Limb (tissue), 2 donors: ENCODE data around the gene SIK3.

Source experiments
- DNase-seq, 2 donors: peaks; one replicate each; pipeline ENCODE4 v3.0.0-alpha.2; 2016; ENCODE audit errors: extremely low spot score in 2 of 2

Gene SIK3

DNA sequence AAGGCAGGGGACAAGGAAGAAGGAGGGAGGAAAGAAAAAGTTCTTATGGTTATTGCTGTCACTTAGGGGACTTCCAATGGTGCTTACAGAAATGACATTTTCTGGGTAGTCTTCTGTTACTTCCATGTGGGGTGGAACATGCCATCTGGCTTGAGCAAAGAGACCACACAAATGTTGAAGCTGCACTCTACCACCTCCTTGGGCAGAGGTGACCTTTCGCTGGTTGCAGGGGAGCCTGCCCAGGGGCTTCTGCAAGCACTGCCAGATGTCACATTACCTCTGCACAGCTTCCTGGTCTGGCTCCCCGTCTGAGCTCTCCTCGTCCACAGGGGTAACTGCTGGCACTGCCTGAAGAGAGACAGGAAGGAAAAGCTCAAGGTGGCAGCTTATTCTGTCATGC, 228.2 kb downstream of the SIK3 start:
- no peak for DNase-seq

DNA sequence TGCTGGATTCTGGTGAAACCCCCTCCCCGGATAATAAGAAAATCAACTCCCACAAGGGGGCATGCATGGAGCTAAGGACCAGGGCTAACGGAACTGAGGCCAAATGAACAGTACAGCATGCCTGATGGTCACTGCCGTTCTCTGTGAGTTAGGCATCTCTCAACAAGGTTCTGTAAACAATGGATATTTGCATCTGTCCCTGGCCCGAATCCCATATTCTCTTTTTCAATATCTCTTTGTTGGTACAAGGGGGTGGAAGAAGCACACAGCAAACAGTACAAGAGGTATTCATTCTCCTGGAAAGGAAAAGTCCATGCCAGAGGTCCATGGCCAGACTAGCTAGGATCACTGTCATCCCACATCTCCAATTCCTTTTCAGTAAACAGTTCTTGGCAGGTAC, 228.6 kb downstream of the SIK3 start:
- no peak for DNase-seq

GRCh38 chr11:116868066-116868465, 230.2 kb downstream of the SIK3 start:
- no peak for DNase-seq

- no peak for DNase-seq
Measured at GRCh38 chr11:116867619-116868018, 230.6 kb downstream of the SIK3 start.

GRCh38 chr11:116866804-116867455, 231.3 kb downstream of the SIK3 start:
- no peak for DNase-seq

- DNase-seq = no peak
Measured at GRCh38 chr11:116865696-116866095, 232.5 kb downstream of the SIK3 start.

DNA sequence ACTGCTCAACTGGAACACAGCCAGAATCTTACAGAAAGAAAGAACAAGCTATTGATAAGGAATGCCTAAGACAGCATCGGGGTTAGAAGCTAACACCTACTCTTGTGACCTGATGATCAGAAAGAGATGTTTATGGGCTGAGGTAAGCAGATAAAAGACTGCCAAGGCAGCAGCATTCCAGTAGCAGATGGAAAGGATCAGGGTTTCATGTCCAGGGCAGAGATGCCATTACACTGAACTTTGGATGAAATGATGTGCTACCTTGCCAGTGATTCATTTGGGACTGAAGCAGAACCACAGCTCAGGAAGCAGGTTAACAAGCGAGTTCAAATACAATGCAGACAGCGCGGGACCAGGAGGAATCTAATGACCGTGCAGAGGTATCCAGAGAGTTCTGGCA, 233.7 kb downstream of the SIK3 start:
- DNase-seq = no peak

DNA sequence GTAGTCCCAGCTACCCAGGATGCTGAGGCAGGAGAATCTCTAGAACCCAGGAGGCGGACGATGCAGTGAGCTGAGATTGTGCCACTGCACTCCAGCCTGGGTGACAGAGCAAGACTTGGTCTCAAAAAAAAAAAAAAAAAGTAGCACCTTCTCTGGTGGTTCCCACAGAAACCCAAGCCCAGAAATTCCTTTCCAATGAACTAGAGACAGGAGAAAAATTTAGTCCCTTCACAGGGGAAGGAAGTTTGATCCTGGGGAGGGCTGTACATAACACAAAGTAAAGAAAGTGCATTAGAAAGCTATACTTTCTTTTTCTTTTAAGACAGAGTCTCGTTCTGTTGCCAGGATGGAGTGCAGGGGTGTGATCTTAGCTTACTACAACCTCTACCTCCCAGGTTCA, 235.3 kb downstream of the SIK3 start:
- no peak for DNase-seq

- no peak for DNase-seq
Measured at GRCh38 chr11:116862185-116862584, 236.0 kb downstream of the SIK3 start.

- DNase-seq = no peak
Measured at GRCh38 chr11:116861539-116861938, 236.7 kb downstream of the SIK3 start.

DNA sequence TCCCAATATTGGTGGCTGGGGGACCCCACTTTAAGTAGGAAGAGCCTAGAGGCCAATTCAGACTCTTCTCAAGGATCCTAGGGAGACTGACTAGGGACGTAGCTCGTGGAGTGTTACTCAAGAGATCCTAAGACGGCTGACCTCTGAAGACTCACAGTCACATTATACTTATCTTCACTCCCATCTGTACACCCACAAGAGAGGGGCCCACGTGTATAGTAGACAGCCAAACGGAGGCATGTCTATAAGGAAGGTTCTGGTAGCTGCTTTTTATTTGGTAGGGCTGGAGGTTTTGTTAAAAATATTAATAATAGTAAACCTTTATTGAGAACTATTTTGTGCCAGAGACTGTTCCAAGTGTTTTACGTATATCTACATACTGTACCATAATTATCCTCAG, 237.9 kb downstream of the SIK3 start:
- no peak for DNase-seq

DNA sequence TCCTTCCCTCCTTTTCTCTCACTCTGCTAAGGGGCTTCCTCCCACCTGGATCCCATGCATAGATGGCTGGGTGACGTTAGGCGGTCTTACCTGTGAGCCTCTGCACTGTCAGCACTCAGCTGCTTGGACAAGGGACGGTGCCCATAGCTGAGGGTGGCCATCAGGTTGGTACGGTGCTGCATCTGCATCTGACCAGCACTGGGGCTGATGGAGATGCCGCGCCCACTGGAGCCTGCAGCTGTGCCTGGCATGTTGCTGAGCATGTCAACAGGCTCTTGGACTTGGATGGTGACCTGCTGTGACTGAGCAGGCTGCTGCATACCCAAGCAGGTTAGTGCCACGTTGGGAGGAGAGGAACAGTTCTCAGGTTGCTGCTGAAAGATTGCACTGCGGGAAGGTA, 239.1 kb downstream of the SIK3 start:
- no peak for DNase-seq

DNA sequence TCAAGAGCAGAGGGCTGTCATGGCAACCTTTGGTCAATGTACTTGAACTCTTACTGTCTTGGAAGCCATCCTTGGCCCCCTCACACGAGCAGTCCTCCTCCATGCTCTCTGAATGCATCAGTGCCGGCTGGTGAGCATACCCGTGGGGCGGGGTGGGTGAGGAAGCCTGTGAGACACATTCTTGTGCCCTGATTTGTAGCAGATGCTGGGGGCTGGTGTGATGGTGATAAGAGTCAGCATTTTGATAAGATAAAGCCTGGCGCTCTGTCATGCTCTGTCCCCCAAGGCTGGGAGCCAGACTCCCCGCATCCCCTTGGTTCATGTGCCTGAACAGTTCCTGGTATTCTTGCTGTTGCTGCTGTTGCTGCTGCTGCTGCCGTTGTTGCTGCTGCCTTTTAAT, 240.3 kb downstream of the SIK3 start:
- DNase-seq = no peak

- DNase-seq = no peak
Measured at GRCh38 chr11:116857316-116857715, 240.9 kb downstream of the SIK3 start.

GRCh38 chr11:116856423-116856822, 241.8 kb downstream of the SIK3 start:
- DNase-seq = no peak

DNA sequence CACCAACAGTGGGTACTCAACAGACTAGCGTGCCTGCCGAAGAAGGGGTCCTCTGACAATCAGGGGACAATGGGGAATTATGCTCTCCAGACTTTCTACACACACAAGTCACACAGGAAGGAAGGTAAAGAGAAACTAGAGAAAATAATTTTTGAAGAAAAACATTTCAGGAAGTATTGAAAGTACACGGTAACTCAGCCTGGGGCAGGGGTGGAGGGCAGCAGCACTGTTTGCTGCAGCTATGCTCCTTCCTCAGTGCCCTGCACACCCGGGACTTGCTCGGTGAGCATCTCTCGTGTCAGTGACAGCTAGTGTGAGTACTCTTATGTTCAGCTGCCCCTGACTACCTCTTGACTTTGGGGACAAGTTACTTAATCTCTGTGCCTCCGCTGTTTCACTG, 242.8 kb downstream of the SIK3 start:
- no peak for DNase-seq

DNA sequence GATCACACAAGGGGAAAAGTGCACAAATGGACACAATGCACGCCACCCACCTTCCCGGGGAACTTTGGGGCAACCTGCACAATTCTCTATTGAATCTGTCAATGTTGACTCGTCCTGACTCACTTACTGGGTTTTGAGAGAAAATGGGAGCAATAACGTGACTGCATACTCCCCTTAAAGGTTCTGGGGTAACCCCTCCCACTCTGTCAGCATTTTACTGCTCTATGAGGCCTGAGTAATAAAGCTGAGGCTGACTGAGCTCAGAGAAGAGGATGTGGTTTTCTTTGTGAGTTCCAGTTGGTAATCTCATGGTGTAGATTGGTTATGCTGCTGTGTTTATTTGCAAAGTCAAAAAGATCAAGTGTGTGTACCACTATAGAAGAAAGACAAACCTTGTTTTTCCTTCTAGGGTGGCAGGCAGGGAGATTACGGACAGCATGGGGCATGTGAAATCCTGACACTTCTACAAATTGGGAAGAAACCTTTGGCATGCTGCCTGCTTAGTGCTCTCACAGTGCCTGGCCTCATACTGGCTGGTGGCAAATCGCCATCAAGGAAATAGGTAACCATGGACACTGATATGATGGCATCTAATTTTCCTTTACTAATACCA, 244.7 kb downstream of the SIK3 start:
- DNase-seq = no peak

DNA sequence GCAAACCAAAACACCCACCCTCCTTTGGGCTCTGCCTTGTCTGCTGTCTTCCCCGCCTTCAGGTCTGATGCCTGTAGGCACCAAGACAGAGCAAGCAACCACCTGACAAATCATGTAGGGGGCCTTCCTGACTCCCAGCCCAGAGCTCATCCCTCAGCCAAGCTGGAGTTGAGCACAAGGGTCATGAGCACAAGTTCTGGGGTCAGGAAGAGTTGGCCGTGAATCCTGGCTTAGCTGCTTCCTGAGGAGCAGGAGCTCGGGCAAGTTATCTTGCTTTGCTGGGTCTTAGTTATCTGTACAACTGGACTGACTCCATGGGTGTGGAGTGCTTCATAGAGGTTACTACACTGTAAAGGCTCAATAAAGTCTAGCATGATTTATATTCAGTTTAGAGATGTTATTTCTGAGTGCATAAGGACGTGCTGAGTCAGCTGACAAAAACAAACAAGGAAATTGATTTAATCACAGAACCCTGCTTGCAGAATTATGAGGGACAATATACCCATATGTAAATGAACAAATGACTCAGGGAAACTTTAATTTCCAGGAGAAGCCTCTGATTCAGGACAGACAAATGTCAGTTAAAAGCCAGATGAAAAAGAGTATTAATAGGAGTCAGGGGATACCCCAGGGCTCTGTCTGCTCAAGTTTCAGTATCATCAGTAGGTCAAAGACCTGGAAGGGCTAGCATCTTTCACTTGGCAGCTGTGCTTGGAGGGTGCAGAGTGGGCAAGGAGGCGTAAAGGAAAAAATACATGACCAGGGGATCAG, 245.8 kb downstream of the SIK3 start:
- no peak for DNase-seq

- no peak for DNase-seq
Measured at GRCh38 chr11:116851626-116852025, 246.6 kb downstream of the SIK3 start.

- no peak for DNase-seq
Measured at GRCh38 chr11:116849486-116849885, 248.7 kb downstream of the SIK3 start.

- DNase-seq = no peak
Measured at GRCh38 chr11:116849060-116849459, 249.2 kb downstream of the SIK3 start.

- no peak for DNase-seq
Measured at GRCh38 chr11:116847612-116848011, 250.6 kb downstream of the SIK3 start.

- DNase-seq = no peak
Measured at GRCh38 chr11:116844722-116845121, 253.5 kb downstream of the SIK3 start.
